Tibial nerve (tissue), 3 donors: ENCODE data around the gene NR3C1.

ENCODE experiments used
- EP300 ChIP-seq, 2 donors: sonication (generic); formaldehyde crosslinking; IDR thresholded peaks; one replicate each; pipeline ENCODE4 v1.6.1; 2017; ENCODE audit warnings: antibody characterized with exemption in 2 of 2, mild to moderate bottlenecking in 1 of 2
- POLR2A ChIP-seq, 2 donors: fragments of 450-650 bp; IDR thresholded peaks; one replicate each; pipeline ENCODE4 v1.6.1; 2017; ENCODE audit warnings: antibody characterized with exemption in 2 of 2, mild to moderate bottlenecking in 2 of 2, moderate library complexity in 2 of 2

GRCh38 chr5:143433670-143434069 lies 30.2 kb upstream of the NR3C1 start:
- no peak for TF ChIP-seq EP300 (IDR thresholded peaks at IDR 0.05)
- no peak for TF ChIP-seq POLR2A (IDR thresholded peaks at IDR 0.05)
